ENCODE measurements around the gene RHBDF2.
A peak's percentile ranks its signal among the peaks of the same experiment; 100 is the strongest.

RHBDF2 gene

GRCh38 chr17:76452127-76452659 is 49.0 kb downstream of the RHBDF2 start:
- H3K4me3 ChIP-seq (replicated peaks; ENCODE audit: low read depth, low read length) = peak overlapping the region; percentile 66
- TF ChIP-seq CTCF (IDR thresholded peaks at IDR 0.05; ENCODE audit: low read depth, low read length, missing control alignments) = no peak
- no peak for DNase-seq (ENCODE audit: extremely low read depth, low read depth)

GRCh38 chr17:76451506-76451905 is 49.7 kb downstream of the RHBDF2 start:
- peak overlapping the region; percentile 66 for H3K4me3 ChIP-seq (replicated peaks; ENCODE audit: low read depth, low read length)
- no peak for DNase-seq (ENCODE audit: extremely low read depth, low read depth)
- no peak for TF ChIP-seq CTCF (IDR thresholded peaks at IDR 0.05; ENCODE audit: low read depth, low read length, missing control alignments)

GRCh38 chr17:76449126-76449525 is 52.1 kb downstream of the RHBDF2 start:
- no peak for TF ChIP-seq CTCF (IDR thresholded peaks at IDR 0.05; ENCODE audit: low read depth, low read length, missing control alignments)
- no peak for DNase-seq (ENCODE audit: extremely low read depth, low read depth)
- H3K4me3 ChIP-seq (replicated peaks; ENCODE audit: low read depth, low read length) = no peak overlapping the region

GRCh38 chr17:76447931-76448652 is 53.1 kb downstream of the RHBDF2 start:
- H3K4me3 ChIP-seq (replicated peaks; ENCODE audit: low read depth, low read length) = no peak overlapping the region
- no peak for DNase-seq (ENCODE audit: extremely low read depth, low read depth)

GRCh38 chr17:76446449-76447231 is 54.6 kb downstream of the RHBDF2 start:
- DNase-seq (ENCODE audit: extremely low read depth, low read depth) = peak; percentile 26

More at GRCh38 chr17:76447931-76448652, 53.1 kb downstream of the RHBDF2 start:
- no peak for TF ChIP-seq CTCF (IDR thresholded peaks at IDR 0.05; ENCODE audit: low read depth, low read length, missing control alignments)

More at GRCh38 chr17:76446449-76447231, 54.6 kb downstream of the RHBDF2 start:
- TF ChIP-seq CTCF (IDR thresholded peaks at IDR 0.05; ENCODE audit: low read depth, low read length, missing control alignments) = no peak
- H3K4me3 ChIP-seq (replicated peaks; ENCODE audit: low read depth, low read length) = no peak overlapping the region
